Karpas-422 (cell line): ENCODE results near the gene OVOL1. TPM values are rescaled to one million over a fixed set of nuclear protein-coding genes. Genes with fewer than 3 reads are reported as not detected.

Experiments
- DNase-seq: peaks from one replicate; pipeline ENCODE4 v3.0.0-alpha.2; 2015
- H2AFZ ChIP-seq: fragments of 200-600 bp; sonication (generic); 2 replicates; pipeline ENCODE4 v1.6.1; 2014; ENCODE audit warnings: antibody characterized with exemption, low read length, mixed read lengths
- H3K27ac ChIP-seq: fragments of 200-600 bp; sonication (generic); 2 replicates; pipeline ENCODE4 v1.5.1; 2014; ENCODE audit warnings: mild to moderate bottlenecking, low read length, moderate library complexity
- H3K27me3 ChIP-seq: fragments of 200-600 bp; sonication (generic); 2 replicates; pipeline ENCODE4 v1.6.1; 2014; ENCODE audit warnings: low read length, mixed read lengths
- H3K36me3 ChIP-seq: fragments of 200-600 bp; sonication (generic); 2 replicates; pipeline ENCODE4 v1.6.1; 2014; ENCODE audit warnings: low read length, mixed read lengths; ENCODE audit not compliant: insufficient read depth
- H3K4me1 ChIP-seq: fragments of 200-600 bp; sonication (generic); 2 replicates; pipeline ENCODE4 v1.6.1; 2014; ENCODE audit warnings: mild to moderate bottlenecking, low read length, mixed read lengths
- H3K4me2 ChIP-seq: fragments of 200-600 bp; sonication (generic); 2 replicates; pipeline ENCODE4 v1.6.1; 2014; ENCODE audit warnings: low read length, low read depth, mild to moderate bottlenecking; ENCODE audit not compliant: poor library complexity, severe bottlenecking
- H3K4me3 ChIP-seq: fragments of 200-600 bp; sonication (generic); 2 replicates; pipeline ENCODE4 v1.5.1; 2014; ENCODE audit warnings: mild to moderate bottlenecking, antibody characterized with exemption, low read length, mixed read lengths
- H3K79me2 ChIP-seq: fragments of 200-600 bp; sonication (generic); 2 replicates; pipeline ENCODE4 v1.6.1; 2014; ENCODE audit warnings: mild to moderate bottlenecking, low read length, mixed read lengths
- H3K9ac ChIP-seq: fragments of 200-600 bp; sonication (generic); 2 replicates; pipeline ENCODE4 v1.6.0; 2014; ENCODE audit warnings: low read length
- H3K9me2 ChIP-seq: fragments of 200-600 bp; sonication (generic), shearing (Covaris generic); replicated peaks from 2 replicates; pipeline ENCODE4 v1.6.0; 2014; ENCODE audit warnings: mild to moderate bottlenecking, low read length, moderate library complexity; ENCODE audit not compliant: insufficient read depth
- H3K9me3 ChIP-seq: fragments of 300-700, 200-600 bp; sonication (generic); 2 replicates; pipeline ENCODE4 v1.6.1; 2014; ENCODE audit warnings: low read length, mixed read lengths
- H4K20me1 ChIP-seq: fragments of 200-600 bp; sonication (generic); 2 replicates; pipeline ENCODE4 v1.6.1; 2014; ENCODE audit warnings: mild to moderate bottlenecking, antibody characterized with exemption, low read length, low read depth; ENCODE audit not compliant: insufficient read depth
- total RNA-seq: library from RNA; depleted of rRNA; stranded (reverse); fragments of >200 nt; shearing (Covaris generic); gene quantifications from 2 replicates; pipeline ENCODE4 v1.2.3, GENCODE V29; 2014; ENCODE audit warnings: low replicate concordance

OVOL1 gene
- total RNA-seq, 1 experiment from 2014 or later: not detected

DNA sequence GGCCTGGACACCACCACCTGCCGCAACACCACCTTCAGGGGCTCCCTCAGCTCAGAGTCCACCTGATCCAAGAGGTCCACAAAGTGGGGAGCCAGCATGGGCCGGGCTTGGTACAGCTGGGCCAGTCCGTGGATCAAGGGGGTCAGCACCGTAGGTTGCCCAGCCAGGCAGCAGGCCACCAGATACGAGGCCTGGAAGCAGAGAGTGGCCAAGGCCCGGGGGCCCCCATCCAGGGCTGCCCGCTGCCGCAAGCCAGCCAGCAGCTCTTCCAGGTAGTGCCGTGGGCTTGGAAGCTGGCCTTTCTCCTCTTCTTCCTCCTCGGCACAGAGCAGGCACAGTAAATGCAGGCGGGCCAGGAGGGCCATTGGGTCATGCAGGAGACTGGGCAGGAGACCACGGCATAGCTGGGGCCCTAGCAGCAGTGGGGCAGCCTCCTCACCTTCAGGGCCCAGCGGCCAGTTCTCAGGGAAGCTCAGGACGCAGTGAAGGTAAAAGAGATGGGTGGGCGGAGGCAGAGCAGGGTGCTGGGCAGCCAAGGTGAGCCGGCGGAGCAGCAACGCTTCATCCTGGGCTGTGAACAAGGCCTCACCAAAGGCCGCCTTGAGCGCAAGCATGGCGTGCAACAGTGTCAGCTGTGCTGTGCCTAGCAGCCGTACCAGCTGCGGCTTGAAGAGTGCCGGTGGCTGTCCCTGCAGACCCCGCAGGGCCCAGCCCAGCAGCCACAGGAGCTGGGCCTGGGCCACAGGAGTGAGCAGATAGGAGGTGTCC is 7.8 kb upstream of the OVOL1 start:
- H3K4me2 ChIP-seq: peak overlapping the region; percentile 69
- no peak for DNase-seq
- H3K4me3 ChIP-seq: peak overlapping the region; percentile 99
- peaks cover 7% of the 10 kb centered on the region for H3K4me1 ChIP-seq
- peaks cover 3% of the 10 kb centered on the region; the same call in 1 of the 2 replicates for H3K36me3 ChIP-seq
- no peaks in the 10 kb centered on the region for H3K9me3 ChIP-seq
- H2AFZ ChIP-seq: no peak overlapping the region
- H4K20me1 ChIP-seq: peaks cover 39% of the 10 kb centered on the region
- H3K27ac ChIP-seq: no peak overlapping the region
- H3K27me3 ChIP-seq: no peaks in the 10 kb centered on the region
- peaks cover 16% of the 10 kb centered on the region for H3K79me2 ChIP-seq
- no peaks in the 10 kb centered on the region for H3K9me2 ChIP-seq
- H3K9ac ChIP-seq: peak overlapping the region; percentile 96

DNA sequence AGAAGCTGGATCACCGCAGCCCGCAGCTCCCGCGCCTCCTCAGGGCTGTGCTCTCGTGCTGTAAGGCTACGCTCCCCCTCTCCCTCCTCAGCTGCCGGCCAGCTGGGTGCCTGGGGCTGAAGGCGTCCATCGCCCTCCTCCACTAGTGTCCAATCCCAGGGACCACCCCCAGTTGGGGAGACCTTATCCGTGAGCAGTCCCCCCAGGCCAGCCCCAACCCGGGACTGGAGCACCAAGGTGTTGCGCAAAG is 7.3 kb upstream of the OVOL1 start:
- Histone ChIP-seq H2AFZ (no peak overlapping the region), H3K27me3 (no peaks in the 10 kb centered on the region), H3K4me1 (peaks cover 7% of the 10 kb centered on the region), H3K79me2 (peaks cover 16% of the 10 kb centered on the region), H3K4me3 (peak overlapping the region; percentile 99), H3K36me3 (peaks cover 3% of the 10 kb centered on the region; the same call in 1 of the 2 replicates), H3K27ac (no peak overlapping the region), H3K9me2 (no peaks in the 10 kb centered on the region), H3K4me2 (peak overlapping the region; percentile 69), H3K9me3 (no peaks in the 10 kb centered on the region), H3K9ac (peak overlapping the region; percentile 96), H4K20me1 (peaks cover 36% of the 10 kb centered on the region)
- DNase-seq: no peak

DNA sequence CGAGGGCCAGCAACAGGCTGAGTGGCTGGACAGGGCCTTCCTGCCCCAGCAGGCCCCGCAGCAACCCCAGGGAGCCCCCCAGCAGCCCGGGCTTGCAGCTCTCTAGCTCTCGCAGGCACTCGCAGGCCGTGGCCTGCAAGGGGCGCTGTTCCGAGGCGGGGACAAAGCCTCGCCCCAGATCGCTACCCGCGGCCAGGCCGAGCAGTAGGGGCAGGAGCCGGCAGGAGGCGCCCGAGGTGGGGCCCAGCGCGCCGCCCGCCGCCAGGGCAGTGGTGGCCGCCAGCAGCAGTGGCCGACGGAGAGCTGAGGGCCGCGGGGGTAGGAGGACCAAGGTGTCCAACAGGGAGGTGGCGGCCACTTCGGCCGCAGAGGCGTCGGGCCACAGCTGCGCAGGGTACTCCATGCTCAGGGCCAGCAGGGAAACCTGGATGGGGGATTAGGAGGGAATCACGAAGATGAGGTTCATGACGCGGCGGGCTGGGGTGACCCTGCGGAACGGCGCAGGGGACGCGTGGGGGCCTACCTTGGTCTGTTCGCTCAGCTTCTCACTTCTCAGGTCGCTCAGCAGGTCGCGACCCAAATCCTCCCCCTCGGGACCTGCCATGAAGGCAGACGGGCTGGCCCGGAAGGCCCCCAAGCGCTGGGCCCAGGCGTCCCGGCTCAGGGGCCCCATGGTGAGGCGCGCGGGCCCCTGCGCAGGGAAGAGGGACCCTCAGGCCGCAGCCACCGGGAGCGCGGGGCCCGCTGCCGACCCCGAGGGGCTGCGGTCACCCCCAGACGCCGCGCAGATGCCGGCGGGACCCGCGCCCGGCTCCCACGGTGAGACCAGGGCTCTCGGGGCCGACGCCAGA is 6.7 kb upstream of the OVOL1 start:
- Histone ChIP-seq H3K9ac (peak overlapping the region; percentile 96), H3K79me2 (peaks cover 16% of the 10 kb centered on the region), H2AFZ (peak overlapping the region; percentile 84; the same call in 1 of the 2 replicates), H3K4me3 (peak overlapping the region; percentile 99), H3K27me3 (no peaks in the 10 kb centered on the region), H3K36me3 (peaks cover 3% of the 10 kb centered on the region; the same call in 1 of the 2 replicates), H3K4me1 (peaks cover 7% of the 10 kb centered on the region), H3K27ac (peak overlapping the region; percentile 45; the same call in 1 of the 2 replicates), H3K4me2 (peak overlapping the region; percentile 69), H4K20me1 (peaks cover 34% of the 10 kb centered on the region), H3K9me2 (no peaks in the 10 kb centered on the region), H3K9me3 (no peaks in the 10 kb centered on the region)
- peak; percentile 94 for DNase-seq

DNA sequence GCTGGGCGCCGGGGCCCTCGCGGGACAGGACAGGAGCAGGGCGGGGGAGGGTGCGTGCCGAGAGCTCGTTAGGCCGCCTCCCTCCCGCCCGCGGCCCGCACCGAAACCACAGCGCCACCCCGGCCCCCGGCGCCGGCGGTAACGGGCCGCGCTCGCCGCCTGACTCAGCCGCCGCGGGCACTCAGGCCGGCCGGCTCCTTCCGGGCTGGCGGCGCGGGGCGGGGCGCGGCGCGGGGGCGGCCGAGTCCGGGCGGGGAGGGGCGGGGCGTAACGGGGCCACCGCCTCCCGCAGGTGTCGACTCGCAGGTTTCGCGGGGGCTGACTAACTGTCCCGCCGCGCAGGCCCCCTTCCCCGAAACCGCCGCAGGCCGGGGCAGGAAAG is 6.1 kb upstream of the OVOL1 start, which contains the start of gene AP5B1:
TSS of gene AP5B1 (minus strand) at position 207 of the 382 bp plus-strand sequence. CDS start 385 bp downstream, outside the sequence.
- peak within 1 kb of the TSS; percentile 96 for H3K9ac ChIP-seq
- H2AFZ ChIP-seq: peak within 1 kb of the TSS; percentile 84; the same call in 1 of the 2 replicates
- peaks cover 34% of the 10 kb centered on the region for H4K20me1 ChIP-seq
- peaks cover 3% of the 10 kb centered on the region; the same call in 1 of the 2 replicates for H3K36me3 ChIP-seq
- no peaks in the 10 kb centered on the region for H3K9me3 ChIP-seq
- peaks cover 16% of the 10 kb centered on the region for H3K79me2 ChIP-seq
- H3K9me2 ChIP-seq: no peaks in the 10 kb centered on the region
- H3K27ac ChIP-seq: peak within 1 kb of the TSS; percentile 45; the same call in 1 of the 2 replicates
- peaks cover 7% of the 10 kb centered on the region for H3K4me1 ChIP-seq
- DNase-seq: peak; percentile 82
- H3K4me2 ChIP-seq: peak within 1 kb of the TSS; percentile 69
- peak within 1 kb of the TSS; percentile 99 for H3K4me3 ChIP-seq
- H3K27me3 ChIP-seq: no peaks in the 10 kb centered on the region

GRCh38 chr11:65781152-65781961 is 5.5 kb upstream of the OVOL1 start:
- peak; percentile 69 for DNase-seq
- Histone ChIP-seq H3K9me2 (no peaks in the 10 kb centered on the region), H3K36me3 (peaks cover 3% of the 10 kb centered on the region; the same call in 1 of the 2 replicates), H3K27ac (no peak overlapping the region), H3K79me2 (peaks cover 16% of the 10 kb centered on the region), H3K4me1 (peaks cover 7% of the 10 kb centered on the region), H3K4me3 (peak overlapping the region; percentile 99; the same call in 1 of the 2 replicates), H3K9me3 (no peaks in the 10 kb centered on the region), H2AFZ (no peak overlapping the region), H4K20me1 (peaks cover 32% of the 10 kb centered on the region), H3K9ac (peak overlapping the region; percentile 43; the same call in 1 of the 2 replicates), H3K4me2 (peak overlapping the region; percentile 69), H3K27me3 (no peaks in the 10 kb centered on the region)

GRCh38 chr11:65781962-65782815 is 4.7 kb upstream of the OVOL1 start:
- DNase-seq: no peak
- no peaks in the 10 kb centered on the region for H3K9me2 ChIP-seq
- H3K9me3 ChIP-seq: no peaks in the 10 kb centered on the region
- no peak overlapping the region for H3K9ac ChIP-seq
- no peak overlapping the region for H3K4me3 ChIP-seq
- H3K79me2 ChIP-seq: peaks cover 16% of the 10 kb centered on the region
- H2AFZ ChIP-seq: no peak overlapping the region
- H3K4me2 ChIP-seq: no peak overlapping the region
- no peak overlapping the region for H3K27ac ChIP-seq
- H3K27me3 ChIP-seq: no peaks in the 10 kb centered on the region
- peaks cover 3% of the 10 kb centered on the region; the same call in 1 of the 2 replicates for H3K36me3 ChIP-seq
- peaks cover 26% of the 10 kb centered on the region for H4K20me1 ChIP-seq
- H3K4me1 ChIP-seq: peaks cover 7% of the 10 kb centered on the region

DNA sequence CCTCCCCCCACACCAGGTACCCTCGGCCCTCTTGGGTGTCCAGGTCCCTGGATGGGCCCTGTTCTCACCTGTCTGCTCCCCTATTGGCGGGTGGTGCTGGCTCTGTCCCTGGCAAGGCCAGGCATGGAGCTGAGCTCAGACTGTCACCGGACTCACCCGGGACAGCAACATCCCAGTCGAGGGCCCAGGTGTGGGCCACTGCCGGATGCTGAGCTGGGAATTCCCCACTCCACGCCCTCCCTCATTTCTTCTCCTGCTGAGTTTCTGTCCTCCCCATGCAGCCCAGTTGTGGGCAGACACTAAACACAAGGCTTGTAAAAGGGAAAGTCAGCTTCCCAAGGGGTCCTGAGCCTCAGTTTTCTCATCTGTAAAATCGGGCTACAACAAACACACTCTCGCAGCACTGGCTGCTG is 4.0 kb upstream of the OVOL1 start:
- Histone ChIP-seq H3K4me3 (no peak overlapping the region), H3K36me3 (peaks cover 3% of the 10 kb centered on the region; the same call in 1 of the 2 replicates), H2AFZ (no peak overlapping the region), H3K9me3 (no peaks in the 10 kb centered on the region), H3K27ac (no peak overlapping the region), H3K79me2 (peaks cover 16% of the 10 kb centered on the region), H3K4me2 (no peak overlapping the region), H4K20me1 (peaks cover 19% of the 10 kb centered on the region), H3K9me2 (no peaks in the 10 kb centered on the region), H3K9ac (no peak overlapping the region), H3K27me3 (no peaks in the 10 kb centered on the region), H3K4me1 (peaks cover 7% of the 10 kb centered on the region)
- no peak for DNase-seq
